GM18519 (cell line): ENCODE measurements around the gene NET1.

Source experiments
- ATAC-seq: cut with Tn5 transposase; IDR thresholded peaks from one replicate; pipeline ENCODE4 v1.9.1; 2021; ENCODE audit warnings: mild to moderate bottlenecking, moderate library complexity; ENCODE audit not compliant: unreplicated experiment, low FRiP score

Gene NET1

GRCh38 chr10:5479481-5480161 is 67.3 kb downstream of the NET1 start:
- no peak for ATAC-seq

DNA sequence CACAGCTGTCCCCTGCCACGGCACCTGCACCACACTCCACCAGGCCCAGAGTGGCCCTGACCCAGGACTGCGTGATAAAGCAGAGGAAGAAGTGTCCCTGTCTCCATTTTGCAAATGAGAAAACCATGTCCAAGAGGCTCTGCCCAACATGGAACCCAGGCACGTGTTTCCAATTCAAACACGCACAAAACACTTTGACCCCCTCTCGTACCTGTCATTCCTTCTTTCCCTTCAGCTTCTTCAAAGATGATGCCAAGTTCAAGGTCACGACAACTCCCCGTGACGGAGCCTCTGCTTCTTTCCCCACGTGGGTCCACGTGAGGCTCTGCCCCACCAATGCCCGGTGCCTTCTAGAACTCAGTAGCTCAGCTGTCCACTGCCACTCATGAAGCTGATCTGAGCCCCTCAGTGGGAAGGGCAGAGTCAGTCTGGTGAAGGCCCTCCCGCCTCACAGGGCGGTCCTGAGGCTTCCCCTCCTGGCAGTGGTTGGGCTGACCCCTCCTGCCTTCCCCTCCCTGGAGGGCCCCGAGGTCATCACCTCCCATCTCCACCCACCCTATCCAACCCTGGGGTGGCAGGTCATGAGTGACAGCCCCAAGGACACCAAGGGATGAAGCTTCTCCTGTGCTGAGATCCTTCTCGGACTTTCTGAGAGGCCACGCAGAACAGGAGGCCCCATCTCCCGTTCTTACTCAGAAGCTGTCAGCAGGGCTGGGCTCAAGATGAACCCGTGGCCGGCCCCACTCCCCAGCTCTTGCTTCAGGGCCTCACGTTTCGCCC is 68.0 kb downstream of the NET1 start:
- ATAC-seq: no peak

- ATAC-seq: no peak
Measured at GRCh38 chr10:5481121-5481520, 68.8 kb downstream of the NET1 start.

DNA sequence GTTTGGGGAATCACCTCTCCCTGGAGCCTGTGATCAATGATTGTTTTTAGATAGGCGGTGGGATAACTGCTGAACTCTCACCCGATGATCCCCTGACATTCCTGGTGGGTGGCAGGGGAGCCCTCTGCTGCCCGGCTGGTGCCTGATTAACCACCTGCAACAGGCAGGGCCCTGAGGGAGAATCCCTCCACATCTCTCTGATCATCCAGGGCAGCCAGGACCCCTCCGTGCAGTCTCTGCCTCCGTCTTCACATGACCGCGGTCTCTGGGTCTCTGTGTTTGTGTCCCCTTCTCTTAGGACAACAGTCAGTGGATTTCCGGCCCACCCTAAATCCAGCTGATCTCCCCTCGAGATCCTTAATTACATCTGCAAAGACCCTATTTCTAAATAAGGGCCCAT is 69.7 kb downstream of the NET1 start:
- no peak for ATAC-seq

- ATAC-seq: no peak
Measured at GRCh38 chr10:5484205-5484604, 71.8 kb downstream of the NET1 start.

GRCh38 chr10:5485290-5485689 is 72.9 kb downstream of the NET1 start:
- ATAC-seq: no peak

- no peak for ATAC-seq
Measured at GRCh38 chr10:5485948-5486852, 73.8 kb downstream of the NET1 start.

DNA sequence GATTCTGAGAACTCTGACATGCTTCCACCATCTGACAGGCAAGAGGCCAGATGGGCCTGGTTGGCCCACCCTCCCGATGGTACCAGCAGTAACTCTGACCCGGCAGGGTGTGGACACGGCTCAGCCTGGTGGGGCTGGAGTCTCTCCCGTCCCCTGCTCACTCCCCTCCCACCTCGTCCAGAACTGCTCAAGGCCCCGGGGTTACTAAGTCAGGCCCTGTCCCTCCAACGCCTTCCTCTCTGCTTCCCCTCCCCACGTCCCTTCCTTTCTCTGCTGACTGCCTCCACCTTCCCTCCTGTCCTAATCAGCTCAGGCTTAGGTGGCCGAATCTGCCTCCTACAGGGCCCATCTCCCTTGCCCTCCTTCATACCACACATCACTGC is 74.5 kb downstream of the NET1 start:
- ATAC-seq: no peak

- ATAC-seq: no peak
Measured at GRCh38 chr10:5488272-5489161, 76.2 kb downstream of the NET1 start.

- ATAC-seq: no peak
Measured at GRCh38 chr10:5490032-5490431, 77.7 kb downstream of the NET1 start.

GRCh38 chr10:5490698-5491464 is 78.5 kb downstream of the NET1 start:
- ATAC-seq: no peak

- no peak for ATAC-seq
Measured at GRCh38 chr10:5491477-5491876, 79.1 kb downstream of the NET1 start.

DNA sequence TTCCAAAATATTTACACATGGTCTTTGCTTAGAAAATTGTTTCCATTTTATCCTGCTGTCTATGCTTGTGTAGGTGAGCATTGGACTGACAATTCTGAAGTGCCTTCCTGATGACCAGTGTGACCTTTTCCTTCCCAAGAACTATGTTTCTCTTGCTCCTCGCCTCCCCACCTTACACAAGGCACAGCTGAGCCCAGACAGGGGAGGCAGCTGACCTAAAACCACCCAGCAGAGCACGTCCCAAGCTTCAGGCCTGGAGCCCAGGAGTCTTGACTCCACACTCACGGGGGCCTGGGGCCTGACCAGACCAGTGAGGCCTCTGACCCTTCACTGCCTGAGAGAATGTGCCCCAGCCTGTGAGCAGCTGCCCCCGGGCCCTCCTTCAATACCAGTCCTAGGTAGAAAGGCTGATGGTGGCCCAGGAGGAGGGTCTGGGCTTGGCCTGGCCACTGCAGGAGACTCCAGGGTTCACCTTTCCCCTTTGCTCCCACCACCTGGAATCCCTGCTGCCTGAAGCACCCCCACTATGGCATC is 80.0 kb downstream of the NET1 start:
- ATAC-seq: no peak

DNA sequence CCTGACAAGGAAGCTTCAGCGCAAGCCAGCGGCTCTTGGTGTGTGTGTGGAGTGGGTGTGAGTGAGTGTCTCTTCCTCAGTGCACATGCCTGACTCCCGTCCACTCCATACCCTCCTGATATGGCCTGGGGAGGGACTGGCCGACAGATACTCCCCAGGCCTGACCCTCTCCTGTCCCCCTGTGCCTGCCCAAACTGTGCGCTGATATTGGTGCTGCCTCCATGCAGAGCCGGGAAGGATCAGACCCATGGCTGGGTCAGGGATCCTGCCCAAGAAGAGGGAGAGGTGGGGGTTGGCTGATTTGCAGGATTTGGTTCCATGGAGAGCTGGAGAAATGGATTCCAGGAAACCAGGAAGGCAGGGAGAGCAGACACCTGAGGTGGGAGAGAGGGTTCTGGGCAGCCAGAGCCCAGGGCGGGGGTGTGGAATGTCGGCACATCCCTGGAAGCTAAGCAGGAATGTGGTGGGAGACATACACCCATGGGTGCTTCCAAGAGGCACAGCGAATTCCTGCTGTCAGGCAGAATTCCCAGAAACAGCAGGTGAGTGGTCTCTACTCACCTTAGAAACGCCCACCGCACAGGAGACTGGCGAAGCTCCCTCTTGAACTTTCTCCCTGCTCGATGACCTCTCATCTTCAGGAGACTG is 80.7 kb downstream of the NET1 start:
- no peak for ATAC-seq

DNA sequence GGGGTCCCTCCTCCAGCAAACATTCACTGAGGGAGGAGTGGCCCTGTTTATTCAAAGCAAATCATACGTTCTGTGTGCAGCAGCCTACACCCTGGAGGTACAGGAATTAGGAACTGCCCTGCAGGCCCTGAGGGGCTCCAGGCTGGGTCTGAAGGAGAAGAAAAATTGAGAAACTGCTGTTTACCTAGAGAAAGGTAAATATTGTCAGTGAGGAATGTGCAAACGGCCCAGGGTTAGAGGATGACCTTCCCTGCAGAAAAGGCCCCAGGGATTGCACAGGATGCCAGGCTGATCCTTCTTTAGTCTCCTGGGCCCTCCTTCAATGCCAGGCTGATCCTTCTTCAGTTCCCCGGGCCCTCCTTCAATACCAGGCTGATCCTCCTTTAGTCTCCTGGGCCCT is 81.3 kb downstream of the NET1 start:
- ATAC-seq: no peak

DNA sequence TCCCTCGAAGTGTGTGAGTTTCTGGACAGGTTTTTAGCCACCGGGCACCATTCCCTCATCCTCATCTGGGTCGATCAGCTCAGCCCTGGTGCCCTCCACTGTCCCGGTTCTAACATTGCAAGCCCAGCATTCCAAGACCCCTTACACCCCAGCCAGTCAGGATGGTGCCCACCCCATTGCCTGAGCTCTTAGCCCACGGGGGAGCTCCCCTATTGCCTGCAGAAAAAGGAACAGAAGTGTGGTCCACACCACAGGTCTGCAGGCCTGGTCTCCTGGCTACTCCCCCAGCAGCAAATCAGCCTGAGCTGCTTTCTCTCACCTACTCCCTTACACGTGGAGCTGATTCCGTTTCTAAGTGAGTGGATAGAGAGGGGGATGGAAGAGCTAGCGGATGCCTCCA is 82.3 kb downstream of the NET1 start:
- ATAC-seq: no peak

GRCh38 chr10:5496261-5497250 is 84.2 kb downstream of the NET1 start:
- ATAC-seq: no peak

GRCh38 chr10:5497289-5497688 is 84.9 kb downstream of the NET1 start:
- no peak for ATAC-seq
